ENCODE measurements around the gene HOXD12. TPM values are rescaled to one million over a fixed set of nuclear protein-coding genes. Genes with fewer than 3 reads are reported as not detected.

The HOXD12 gene
- total and polyA plus RNA-seq, 4 donors = not detected

DNA sequence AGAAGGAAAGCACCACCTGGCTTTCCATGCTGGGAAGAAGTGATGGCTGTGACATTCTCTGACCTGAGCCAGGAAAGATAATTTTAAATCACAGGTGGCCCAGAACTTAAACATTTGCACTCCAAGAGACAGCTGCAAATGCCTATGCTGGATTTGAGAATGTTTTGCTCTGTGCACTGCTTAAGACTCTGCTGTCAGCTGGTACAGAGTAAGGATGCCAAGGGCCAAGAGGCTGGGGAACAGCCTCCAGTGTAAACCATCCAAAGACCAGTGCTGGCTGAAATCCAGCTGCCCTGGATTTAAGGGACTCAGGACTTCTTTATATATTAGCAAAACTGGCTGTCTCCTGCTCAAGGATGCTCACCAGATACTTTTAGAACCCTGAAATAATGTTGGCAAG is 33.8 kb downstream of the HOXD12 start:
- Histone ChIP-seq H3K4me1 (ENCODE audit: control insufficient read depth in 5 of 5, insufficient read depth in 5 of 5, low read length in 5 of 5) (peaks cover 0 to 19% (median 6%) of the 10 kb centered on the region in 5 donors), H3K9ac (ENCODE audit: insufficient read depth in 1 of 2, low read length in 2 of 2) (no peak overlapping the region), H3K36me3 (ENCODE audit: control insufficient read depth in 4 of 4, insufficient read depth in 4 of 4, low read length in 4 of 4) (no peaks in the 10 kb centered on the region), H3K4me3 (no peak overlapping the region), H3K9me3 (ENCODE audit: control insufficient read depth in 4 of 4, insufficient read depth in 3 of 4, low read length in 3 of 4) (peaks cover 0 to 8% (median 0%) of the 10 kb centered on the region in 4 donors), H3K27me3 (ENCODE audit: control insufficient read depth in 3 of 3, insufficient read depth in 3 of 3, low read length in 2 of 3) (peaks cover 24 to 86% (median 86%) of the 10 kb centered on the region in 3 donors), H3K27ac (ENCODE audit: low read depth in 1 of 2, low read length in 1 of 2) (no peak overlapping the region)
- TF ChIP-seq, protein P1, sequence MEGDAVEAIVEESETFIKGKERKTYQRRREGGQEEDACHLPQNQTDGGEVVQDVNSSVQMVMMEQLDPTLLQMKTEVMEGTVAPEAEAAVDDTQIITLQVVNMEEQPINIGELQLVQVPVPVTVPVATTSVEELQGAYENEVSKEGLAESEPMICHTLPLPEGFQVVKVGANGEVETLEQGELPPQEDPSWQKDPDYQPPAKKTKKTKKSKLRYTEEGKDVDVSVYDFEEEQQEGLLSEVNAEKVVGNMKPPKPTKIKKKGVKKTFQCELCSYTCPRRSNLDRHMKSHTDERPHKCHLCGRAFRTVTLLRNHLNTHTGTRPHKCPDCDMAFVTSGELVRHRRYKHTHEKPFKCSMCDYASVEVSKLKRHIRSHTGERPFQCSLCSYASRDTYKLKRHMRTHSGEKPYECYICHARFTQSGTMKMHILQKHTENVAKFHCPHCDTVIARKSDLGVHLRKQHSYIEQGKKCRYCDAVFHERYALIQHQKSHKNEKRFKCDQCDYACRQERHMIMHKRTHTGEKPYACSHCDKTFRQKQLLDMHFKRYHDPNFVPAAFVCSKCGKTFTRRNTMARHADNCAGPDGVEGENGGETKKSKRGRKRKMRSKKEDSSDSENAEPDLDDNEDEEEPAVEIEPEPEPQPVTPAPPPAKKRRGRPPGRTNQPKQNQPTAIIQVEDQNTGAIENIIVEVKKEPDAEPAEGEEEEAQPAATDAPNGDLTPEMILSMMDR (IDR thresholded peaks at IDR 0.05; ENCODE audit: control extremely low read depth, extremely low read depth) = no peak
- DNase-seq (no peak), ATAC-seq (ENCODE audit: insufficient read depth, low FRiP score) (no peak)

DNA sequence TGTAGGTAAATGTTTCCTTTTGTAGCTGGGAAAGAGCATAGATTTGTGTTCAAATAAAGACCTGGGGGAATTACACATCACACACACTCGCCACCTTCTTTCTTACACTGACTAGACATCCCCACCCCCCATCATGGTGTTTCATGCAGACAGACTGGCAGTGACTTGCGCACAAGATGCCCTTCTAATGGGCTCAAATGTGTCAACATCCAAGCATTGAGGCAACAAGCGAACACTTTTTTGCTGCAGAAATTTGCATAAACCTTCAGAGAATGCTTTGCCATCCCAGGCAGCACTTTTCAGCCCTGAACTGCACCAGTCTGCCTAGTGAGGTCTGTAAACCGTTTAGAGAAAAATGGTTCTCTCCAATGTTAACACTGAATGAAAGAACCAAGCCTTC is 34.4 kb downstream of the HOXD12 start:
- TF ChIP-seq, protein P1 (IDR thresholded peaks at IDR 0.05; ENCODE audit: control extremely low read depth, extremely low read depth) = no peak
- Histone ChIP-seq H3K9me3 (ENCODE audit: control insufficient read depth in 4 of 4, insufficient read depth in 3 of 4, low read length in 3 of 4) (peaks cover 0 to 10% (median 0%) of the 10 kb centered on the region in 4 donors), H3K4me1 (ENCODE audit: control insufficient read depth in 5 of 5, insufficient read depth in 5 of 5, low read length in 5 of 5) (peaks cover 0 to 19% (median 4%) of the 10 kb centered on the region in 5 donors), H3K36me3 (ENCODE audit: control insufficient read depth in 4 of 4, insufficient read depth in 4 of 4, low read length in 4 of 4) (no peaks in the 10 kb centered on the region), H3K9ac (ENCODE audit: insufficient read depth in 1 of 2, low read length in 2 of 2) (no peak overlapping the region), H3K4me3 (no peak overlapping the region), H3K27ac (ENCODE audit: low read depth in 1 of 2, low read length in 1 of 2) (no peak overlapping the region), H3K27me3 (ENCODE audit: control insufficient read depth in 3 of 3, insufficient read depth in 3 of 3, low read length in 2 of 3) (peaks cover 24 to 86% (median 86%) of the 10 kb centered on the region in 3 donors)
- DNase-seq (no peak), ATAC-seq (ENCODE audit: insufficient read depth, low FRiP score) (no peak)
- 32 to 44% methylated on average over 4 of the region's 4 CpGs for WGBS, 2 donors

DNA sequence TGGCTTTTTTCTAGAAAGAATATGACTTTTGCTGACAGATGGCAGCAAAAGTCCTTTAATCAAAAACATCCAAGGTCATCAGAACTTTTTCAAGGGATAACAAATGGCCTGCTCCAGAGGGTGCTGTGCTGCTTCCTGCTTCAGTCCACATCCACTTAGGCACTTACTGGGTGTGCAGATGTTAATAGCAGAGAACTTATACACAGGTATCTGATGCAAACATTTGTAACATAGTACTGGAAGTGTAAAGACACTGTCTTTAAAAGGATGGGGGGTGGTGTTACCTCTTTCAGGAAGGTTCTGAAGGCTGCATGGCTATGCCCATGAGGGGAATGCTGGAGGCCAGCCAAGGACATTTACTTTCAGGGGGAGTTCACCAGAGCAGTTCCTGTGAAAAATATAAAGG is 35.4 kb downstream of the HOXD12 start:
- Histone ChIP-seq H3K36me3 (ENCODE audit: control insufficient read depth in 4 of 4, insufficient read depth in 4 of 4, low read length in 4 of 4) (no peaks in the 10 kb centered on the region), H3K4me1 (ENCODE audit: control insufficient read depth in 5 of 5, insufficient read depth in 5 of 5, low read length in 5 of 5) (peaks cover 0 to 15% (median 4%) of the 10 kb centered on the region in 5 donors), H3K9me3 (ENCODE audit: control insufficient read depth in 4 of 4, insufficient read depth in 3 of 4, low read length in 3 of 4) (peaks cover 0 to 10% (median 0%) of the 10 kb centered on the region in 4 donors), H3K4me3 (no peak overlapping the region), H3K27ac (ENCODE audit: low read depth in 1 of 2, low read length in 1 of 2) (no peak overlapping the region), H3K9ac (ENCODE audit: insufficient read depth in 1 of 2, low read length in 2 of 2) (no peak overlapping the region), H3K27me3 (ENCODE audit: control insufficient read depth in 3 of 3, insufficient read depth in 3 of 3, low read length in 2 of 3) (peaks cover 22 to 93% (median 93%) of the 10 kb centered on the region in 3 donors)
- ATAC-seq (ENCODE audit: insufficient read depth, low FRiP score) (no peak), DNase-seq (no peak)
- TF ChIP-seq, protein P1 (IDR thresholded peaks at IDR 0.05; ENCODE audit: control extremely low read depth, extremely low read depth) = no peak

Measured in lung (tissue), 12 donors.